Measurements from ENCODE around the gene MYL12B.
A peak's percentile ranks its signal among the peaks of the same experiment; 100 is the strongest.

The MYL12B gene

DNA sequence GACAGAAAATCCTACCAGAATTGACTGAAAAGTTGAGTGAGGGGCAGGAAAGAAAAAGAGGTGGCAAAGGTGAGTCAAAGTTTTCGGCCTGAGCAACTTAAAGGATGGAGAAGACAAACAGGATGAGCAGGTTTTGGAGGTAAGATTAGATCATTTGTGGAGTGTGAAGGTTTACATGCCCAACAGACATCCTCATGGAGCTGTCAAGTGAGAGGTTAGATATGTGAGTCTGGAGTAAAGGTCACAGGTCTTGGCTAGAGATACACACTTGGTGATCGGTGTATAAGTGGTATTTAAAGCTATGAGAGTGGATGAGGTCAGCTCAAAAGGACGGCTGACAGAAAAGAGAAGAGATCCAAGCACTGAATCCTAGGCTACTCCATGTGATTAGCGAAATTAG lies 25.5 kb upstream of the MYL12B start:
- no peak for DNase-seq

GRCh38 chr18:3238742-3239141 lies 23.2 kb upstream of the MYL12B start:
- DNase-seq = no peak

DNA sequence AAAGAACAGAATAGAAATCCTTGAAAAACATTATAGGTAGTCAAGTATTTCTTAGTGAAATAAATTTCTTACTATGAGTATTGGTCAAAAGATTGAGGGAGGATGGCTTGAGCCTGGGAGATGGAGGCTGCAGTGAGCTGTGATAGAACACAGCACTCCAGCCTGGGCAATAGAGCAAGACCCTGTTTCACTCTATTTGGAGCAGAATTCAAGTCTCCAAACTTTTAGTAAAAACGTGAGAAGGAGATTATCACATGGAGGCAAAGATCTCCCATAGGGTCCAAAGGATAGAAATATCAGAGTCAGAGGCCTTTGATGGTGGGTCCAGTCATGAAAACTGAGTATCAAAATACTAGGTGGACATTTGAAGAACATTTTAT lies 16.8 kb upstream of the MYL12B start:
- DNase-seq = no peak

GRCh38 chr18:3245853-3246634 lies 15.9 kb upstream of the MYL12B start:
- peak; percentile 74 for DNase-seq

DNA sequence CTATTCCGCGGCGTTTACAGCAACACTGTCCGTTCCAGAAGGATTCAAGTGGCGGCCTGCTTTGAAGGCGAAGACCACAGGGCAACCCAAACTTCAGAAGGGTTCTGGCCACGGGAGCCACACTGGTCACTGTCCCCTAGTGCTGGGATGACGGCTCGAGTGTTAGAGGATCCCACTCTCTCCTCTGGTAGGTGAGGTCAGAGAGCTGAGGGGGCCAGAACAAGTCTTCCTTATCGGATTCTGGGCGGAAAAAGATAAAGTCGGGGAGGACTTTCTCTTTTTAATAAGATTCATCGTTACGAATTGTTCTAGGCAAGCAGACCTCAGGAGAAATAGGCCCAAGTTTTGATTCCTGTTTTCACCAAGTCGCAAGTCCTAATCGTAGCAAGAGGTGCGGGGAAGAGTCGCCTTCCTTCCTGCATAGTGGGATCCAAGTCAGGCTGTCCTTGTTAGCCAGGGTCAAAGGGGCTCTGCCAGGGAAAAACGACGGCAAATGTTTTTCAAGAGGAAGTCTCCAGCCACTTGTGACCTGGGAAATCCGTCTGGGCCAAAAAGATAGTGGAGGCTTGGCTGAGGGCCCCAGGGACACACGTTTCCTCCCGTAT lies 15.2 kb upstream of the MYL12B start:
- DNase-seq = no peak

GRCh38 chr18:3247240-3248061 lies 14.5 kb upstream of the MYL12B start, which contains the start of gene MYL12A:
MYL12A (plus strand) TSS chr18:3247801; CDS start chr18:3253248, 5,447 bp downstream.
- DNase-seq = peak; percentile 83

DNA sequence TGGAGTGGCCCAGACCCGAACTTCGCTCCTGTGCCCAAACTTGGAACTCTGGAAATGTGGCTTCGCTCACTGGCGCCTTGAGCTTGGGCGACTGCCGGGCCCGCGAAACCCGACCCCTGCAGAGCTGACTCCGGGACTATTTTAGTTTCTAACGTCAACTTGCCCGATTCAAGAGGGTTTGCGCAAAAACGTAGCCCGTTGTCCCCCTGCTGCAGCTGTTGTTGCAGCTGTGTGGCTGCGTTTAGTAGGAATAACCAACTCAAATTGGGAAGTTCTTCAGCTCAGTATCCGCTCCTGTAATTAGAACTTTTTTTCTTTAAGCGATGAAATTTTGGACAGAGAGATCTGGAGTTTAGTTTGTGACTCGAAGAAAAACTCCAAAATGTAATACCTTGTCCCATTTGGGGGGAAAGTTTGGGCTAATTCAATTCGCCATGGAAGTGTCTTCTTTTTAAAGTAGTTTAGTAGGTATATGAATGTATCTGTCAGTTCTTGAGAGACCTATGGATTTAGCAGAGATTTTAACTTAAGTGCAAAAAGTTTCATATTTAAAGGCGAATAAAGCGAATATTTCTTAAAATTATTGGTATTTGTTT lies 13.8 kb upstream of the MYL12B start:
- DNase-seq = no peak

GRCh38 chr18:3248658-3249359 lies 13.1 kb upstream of the MYL12B start:
- DNase-seq = no peak

GRCh38 chr18:3250237-3251107 lies 11.5 kb upstream of the MYL12B start:
- DNase-seq = no peak

DNA sequence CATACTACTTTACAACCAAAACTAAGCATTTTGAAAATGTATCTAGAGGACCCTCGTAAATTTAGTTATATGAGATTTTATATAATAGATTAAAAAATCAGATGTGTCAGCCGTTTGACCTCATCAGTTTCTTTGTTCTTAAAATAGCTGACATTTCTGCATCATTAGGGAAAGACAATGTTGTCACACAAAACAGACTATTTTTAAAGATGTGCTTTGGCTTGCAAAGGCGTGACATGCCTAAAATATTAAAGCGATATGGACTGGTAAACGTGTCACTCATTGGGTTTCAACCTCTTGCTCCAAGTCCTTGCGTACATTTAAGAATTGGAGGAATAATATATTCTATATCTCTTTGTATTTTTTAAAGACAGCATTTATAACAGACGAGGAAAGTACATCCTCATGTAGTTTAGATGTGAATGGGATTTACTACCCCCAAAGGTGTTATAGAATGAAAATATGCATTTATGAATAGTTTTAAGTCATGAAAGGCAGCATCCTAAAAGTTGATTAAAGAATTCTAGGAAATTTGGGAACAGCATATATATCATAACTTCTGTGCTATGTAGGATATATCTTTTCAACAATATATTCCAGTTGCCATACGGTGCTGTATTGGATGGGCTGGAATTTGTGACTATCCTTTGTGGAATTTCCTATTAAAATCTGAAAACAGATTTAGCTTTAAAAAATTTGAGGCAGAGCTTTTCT lies 10.5 kb upstream of the MYL12B start:
- DNase-seq = no peak

- DNase-seq = no peak
Observed at GRCh38 chr18:3251963-3252277, 10.0 kb upstream of the MYL12B start.

DNA sequence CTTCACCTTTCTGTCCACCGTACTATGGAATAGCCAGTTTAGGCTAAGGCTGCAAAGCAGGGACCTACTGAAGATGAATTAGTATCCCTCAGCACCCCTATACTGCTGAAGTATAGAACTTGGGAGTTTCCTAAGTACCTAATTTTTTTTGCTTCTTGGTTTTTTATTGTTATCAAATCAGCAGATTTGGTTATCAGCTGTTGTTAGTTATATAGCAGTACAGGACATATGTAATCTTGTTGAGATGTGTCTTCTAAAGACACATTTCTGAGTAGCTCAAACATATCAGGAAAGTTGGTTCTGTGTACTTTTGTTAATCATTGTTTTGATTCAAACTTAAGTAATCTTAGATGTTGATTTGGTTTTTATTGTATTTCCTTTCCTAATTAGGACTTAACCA lies 9.1 kb upstream of the MYL12B start:
- no peak for DNase-seq

DNA sequence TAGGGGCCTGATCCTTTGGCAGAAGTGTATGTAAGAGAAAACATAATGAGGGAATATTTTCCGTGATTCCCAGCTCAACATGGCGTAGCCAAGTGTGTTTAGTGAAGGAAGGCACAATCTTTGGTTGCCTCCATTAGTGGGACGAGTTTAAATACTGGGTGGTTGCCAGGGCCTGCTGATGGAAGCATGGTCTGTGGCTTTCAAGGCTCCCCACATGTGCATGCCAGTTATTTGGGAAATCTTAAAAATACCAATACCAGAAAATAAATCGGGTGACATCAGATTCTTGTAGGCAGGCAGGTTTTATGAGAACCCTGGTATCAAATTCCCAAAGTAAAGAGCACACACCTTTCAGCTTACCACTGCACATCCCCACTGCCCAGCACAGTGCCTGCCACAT lies 7.2 kb upstream of the MYL12B start:
- DNase-seq = no peak

DNA sequence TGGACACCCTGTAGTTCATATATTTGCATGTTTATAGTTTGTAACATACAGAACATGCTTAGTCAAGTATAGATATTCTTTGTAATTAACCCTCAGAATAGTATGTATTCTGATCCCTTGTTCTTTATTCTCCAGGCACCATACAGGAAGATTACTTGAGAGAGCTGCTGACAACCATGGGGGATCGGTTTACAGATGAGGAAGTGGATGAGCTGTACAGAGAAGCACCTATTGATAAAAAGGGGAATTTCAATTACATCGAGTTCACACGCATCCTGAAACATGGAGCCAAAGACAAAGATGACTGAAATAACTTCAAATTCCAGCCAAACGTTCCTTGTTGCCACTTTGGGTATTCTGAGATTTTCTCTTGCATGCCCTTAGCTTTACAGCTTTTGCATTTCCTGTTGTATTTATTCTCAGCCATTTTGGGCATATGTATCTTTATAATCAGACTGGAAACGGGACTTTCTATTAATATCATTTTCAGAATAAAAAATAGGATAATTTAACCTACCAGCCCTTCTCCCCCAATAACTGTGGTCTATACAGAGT lies 6.2 kb upstream of the MYL12B start:
- DNase-seq = no peak

DNA sequence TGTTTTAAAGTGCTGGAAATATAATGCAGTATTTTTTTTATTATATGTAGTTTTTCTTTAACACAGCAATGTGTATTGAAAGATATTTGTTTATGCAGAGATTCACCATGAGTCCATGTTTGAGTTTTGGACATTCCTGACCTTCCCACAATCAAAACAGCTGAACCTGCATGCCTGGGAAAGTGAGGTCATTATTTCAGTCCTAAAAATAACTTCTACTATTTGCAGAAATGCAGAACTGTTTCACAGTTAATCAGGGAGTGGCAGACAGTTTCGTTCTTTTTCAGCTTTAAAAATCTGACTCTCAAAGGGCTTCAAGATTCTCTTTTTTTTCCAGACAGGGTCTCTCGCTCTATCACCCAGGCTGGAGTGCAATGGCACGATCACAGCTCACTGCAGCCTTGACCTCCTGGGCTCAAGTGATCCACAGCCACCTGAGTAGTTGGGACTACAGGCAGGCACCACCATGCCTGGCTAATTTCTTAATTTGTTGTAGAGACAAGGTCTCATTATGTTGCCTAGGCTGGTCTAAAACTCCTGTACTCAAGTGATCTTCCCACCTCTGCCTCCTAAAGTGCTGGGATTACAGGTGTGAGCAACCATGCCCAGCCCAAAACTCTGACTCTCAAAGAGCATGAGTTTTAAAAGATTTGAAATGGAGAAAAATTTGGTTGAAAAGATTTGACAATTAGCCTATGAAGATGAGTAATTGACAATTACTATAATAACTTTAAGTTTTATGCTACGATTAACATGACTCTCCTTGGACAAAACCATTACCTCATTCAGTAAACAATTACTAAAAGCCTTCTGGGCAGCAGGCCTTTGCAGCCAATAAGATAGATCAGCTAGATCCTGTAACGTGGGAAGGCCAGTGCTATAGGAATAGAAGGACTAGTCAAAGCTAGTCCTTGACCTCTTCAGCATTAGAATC lies 5.0 kb upstream of the MYL12B start:
- no peak for DNase-seq

GRCh38 chr18:3257627-3258120 lies 4.3 kb upstream of the MYL12B start:
- DNase-seq = no peak

- DNase-seq = no peak
Observed at GRCh38 chr18:3260995-3261372, 949 bp upstream of the MYL12B start.

- DNase-seq = no peak
Observed at GRCh38 chr18:3262234-3263131, 550 bp downstream of the MYL12B start.
